CD4-positive, CD25-positive, alpha-beta regulatory T cell (primary cell): ENCODE measurements around the gene FTCD. TPM values are rescaled to one million over a fixed set of nuclear protein-coding genes. Genes with fewer than 3 reads are reported as not detected.

ENCODE experiments used
- ATAC-seq, 2 donors: fragments of 150-1000 bp; cut with Tn5 transposase; one replicate each; pipeline ENCODE4 v1.10.0; 2021; ENCODE audit warnings: low read depth in 2 of 2, moderate number of reproducible peaks in 2 of 2, moderate library complexity in 1 of 2
- DNase-seq, 3 donors: peaks; one replicate each; pipeline versions ENCODE4 v3.0.0 to v3.0.0-alpha.2; 2012 to 2022; ENCODE audit warnings: mixed read lengths in 1 of 3
- H3K27ac ChIP-seq: one replicate; pipeline ENCODE4 v1.7.0; 2013; ENCODE audit warnings: mild to moderate bottlenecking, low read length; ENCODE audit not compliant: insufficient read depth, poor library complexity, severe bottlenecking
- H3K27me3 ChIP-seq: one replicate; pipeline ENCODE4 v1.7.0; 2013; ENCODE audit warnings: low read length; ENCODE audit not compliant: control insufficient read depth, insufficient read depth
- H3K36me3 ChIP-seq: one replicate; pipeline ENCODE4 v1.7.0; 2013; ENCODE audit warnings: mild to moderate bottlenecking, low read length, moderate library complexity; ENCODE audit not compliant: control insufficient read depth, insufficient read depth
- H3K4me1 ChIP-seq: 2 replicates; pipeline ENCODE4 v1.7.0; 2013; ENCODE audit warnings: mild to moderate bottlenecking, low read length; ENCODE audit not compliant: insufficient read depth, control insufficient read depth, poor library complexity, severe bottlenecking
- H3K4me3 ChIP-seq: one replicate; pipeline ENCODE4 v1.7.0; 2013; ENCODE audit warnings: low read depth, mild to moderate bottlenecking, low read length, moderate library complexity
- H3K9me3 ChIP-seq, 2 experiments: 1 replicate in 1 of 2; 2 replicates in 1 of 2; pipeline ENCODE4 v1.7.0; 2013; ENCODE audit warnings: low read length in 2 of 2, mild to moderate bottlenecking in 1 of 2, moderate library complexity in 1 of 2; ENCODE audit not compliant: control insufficient read depth in 2 of 2
- H3K27ac Mint-ChIP-seq, 3 donors: one replicate each; pipeline ENCODE4 v1.8.0; 2020 to 2022; ENCODE audit warnings: mild to moderate bottlenecking in 3 of 3, mixed read lengths in 3 of 3, moderate library complexity in 2 of 3
- H3K27me3 Mint-ChIP-seq: one replicate; pipeline ENCODE4 v1.8.0; 2022; ENCODE audit warnings: mild to moderate bottlenecking, mixed read lengths
- H3K36me3 Mint-ChIP-seq: one replicate; pipeline ENCODE4 v1.8.0; 2020; ENCODE audit warnings: mixed read lengths
- H3K4me1 Mint-ChIP-seq, 4 donors: one replicate each; pipeline ENCODE4 v1.8.0; 2020 to 2022; ENCODE audit warnings: mixed read lengths in 4 of 4, mild to moderate bottlenecking in 1 of 4
- H3K4me3 Mint-ChIP-seq, 4 donors: one replicate each; pipeline ENCODE4 v1.8.0; 2020 to 2022; ENCODE audit warnings: mild to moderate bottlenecking in 4 of 4, mixed read lengths in 4 of 4, moderate library complexity in 3 of 4
- H3K9me3 Mint-ChIP-seq, 7 donors: one replicate each; pipeline ENCODE4 v1.8.0; 2020 to 2022; ENCODE audit warnings: mixed read lengths in 7 of 7, mild to moderate bottlenecking in 3 of 7, moderate library complexity in 2 of 7
- polyA plus RNA-seq, 4 donors: library from polyadenylated mRNA; unstranded; fragments of 300-500 nt; fragmentation: Illumina TruSeq; gene quantifications; one replicate each; pipeline ENCODE4 v1.2.3, GENCODE V29; 2021
- total RNA-seq: library from RNA; stranded (reverse); gene quantifications from one replicate; pipeline ENCODE4 v1.2.3, GENCODE V29; 2022

FTCD gene
- total and polyA plus RNA-seq, 5 donors from 2014 or later = 0.38 TPM; not detected in 4

DNA sequence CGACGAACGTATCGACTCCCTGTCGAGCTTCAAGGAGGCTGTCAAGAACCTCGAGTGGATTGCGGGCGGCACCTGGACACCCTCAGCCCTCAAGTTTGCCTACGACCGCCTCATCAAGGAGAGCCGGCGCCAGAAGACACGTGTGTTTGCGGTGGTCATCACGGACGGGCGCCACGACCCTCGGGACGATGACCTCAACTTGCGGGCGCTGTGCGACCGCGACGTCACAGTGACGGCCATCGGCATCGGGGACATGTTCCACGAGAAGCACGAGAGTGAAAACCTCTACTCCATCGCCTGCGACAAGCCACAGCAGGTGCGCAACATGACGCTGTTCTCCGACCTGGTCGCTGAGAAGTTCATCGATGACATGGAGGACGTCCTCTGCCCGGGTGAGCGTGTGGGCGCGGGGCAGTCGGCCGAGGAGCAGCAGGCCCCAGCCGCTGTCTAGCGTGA is 29.5 kb downstream of the FTCD start:
- H3K36me3 ChIP-seq = no peaks in the 10 kb centered on the region
- Mint-ChIP-seq H3K4me3 (no peak overlapping the region), H3K4me1 (no peaks in the 10 kb centered on the region), H3K27me3 (no peaks in the 10 kb centered on the region), H3K9me3 (peaks cover 0 to 2% (median 0%) of the 10 kb centered on the region in 7 donors), H3K27ac (no peak overlapping the region), H3K36me3 (no peaks in the 10 kb centered on the region)
- H3K27me3 ChIP-seq = no peaks in the 10 kb centered on the region
- ATAC-seq = no peak
- H3K4me1 ChIP-seq = no peaks in the 10 kb centered on the region
- no peaks in the 10 kb centered on the region for H3K9me3 ChIP-seq
- no peak overlapping the region for H3K4me3 ChIP-seq
- DNase-seq = no peak
- no peak overlapping the region for H3K27ac ChIP-seq

DNA sequence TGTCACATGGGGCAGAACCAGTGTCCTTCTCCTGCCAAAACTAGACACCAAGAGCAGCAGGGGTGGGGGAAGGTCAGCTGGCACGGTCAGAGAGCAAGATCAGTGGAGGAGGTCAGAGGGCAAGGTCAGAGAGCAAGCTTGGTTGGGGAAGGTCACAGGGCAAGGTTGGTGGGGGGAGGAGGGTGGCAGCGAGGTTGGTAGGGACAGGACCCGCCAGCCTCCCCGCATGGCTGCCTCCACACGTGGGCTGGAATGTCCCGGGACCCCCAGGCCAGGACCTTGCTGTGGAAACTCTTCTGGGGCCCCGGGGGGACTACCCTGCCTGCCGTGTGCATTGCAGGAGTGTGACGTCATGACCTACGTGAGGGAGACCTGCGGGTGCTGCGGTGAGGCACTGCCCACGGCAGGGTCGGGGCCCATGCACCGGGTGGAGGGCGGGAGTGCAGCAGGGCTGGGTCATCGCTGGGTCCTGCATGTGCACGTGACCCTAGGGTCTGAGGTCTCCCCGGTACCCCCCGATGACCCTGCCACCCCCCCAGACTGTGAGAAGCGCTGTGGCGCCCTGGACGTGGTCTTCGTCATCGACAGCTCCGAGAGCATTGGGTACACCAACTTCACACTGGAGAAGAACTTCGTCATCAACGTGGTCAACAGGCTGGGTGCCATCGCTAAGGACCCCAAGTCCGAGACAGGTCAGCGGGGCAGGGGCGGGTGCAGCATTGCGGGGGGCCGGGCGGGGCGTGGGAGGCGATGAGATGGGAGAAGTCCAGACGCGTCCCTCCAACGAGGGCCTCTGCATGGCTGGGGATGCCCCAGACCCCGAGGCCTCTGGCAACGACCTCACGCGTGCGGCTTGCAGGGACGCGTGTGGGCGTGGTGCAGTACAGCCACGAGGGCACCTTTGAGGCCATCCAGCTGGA is 30.2 kb downstream of the FTCD start:
- no peak overlapping the region for H3K4me3 Mint-ChIP-seq
- Histone ChIP-seq H3K9me3 (no peaks in the 10 kb centered on the region), H3K4me3 (no peak overlapping the region), H3K36me3 (no peaks in the 10 kb centered on the region), H3K27ac (no peak overlapping the region), H3K4me1 (no peaks in the 10 kb centered on the region), H3K27me3 (no peaks in the 10 kb centered on the region)
- no peak for DNase-seq
- ATAC-seq = no peak
- peaks cover 0 to 2% (median 0%) of the 10 kb centered on the region in 7 donors for H3K9me3 Mint-ChIP-seq
- no peaks in the 10 kb centered on the region for H3K27me3 Mint-ChIP-seq
- no peaks in the 10 kb centered on the region for H3K36me3 Mint-ChIP-seq
- no peak overlapping the region for H3K27ac Mint-ChIP-seq
- H3K4me1 Mint-ChIP-seq = no peaks in the 10 kb centered on the region

DNA sequence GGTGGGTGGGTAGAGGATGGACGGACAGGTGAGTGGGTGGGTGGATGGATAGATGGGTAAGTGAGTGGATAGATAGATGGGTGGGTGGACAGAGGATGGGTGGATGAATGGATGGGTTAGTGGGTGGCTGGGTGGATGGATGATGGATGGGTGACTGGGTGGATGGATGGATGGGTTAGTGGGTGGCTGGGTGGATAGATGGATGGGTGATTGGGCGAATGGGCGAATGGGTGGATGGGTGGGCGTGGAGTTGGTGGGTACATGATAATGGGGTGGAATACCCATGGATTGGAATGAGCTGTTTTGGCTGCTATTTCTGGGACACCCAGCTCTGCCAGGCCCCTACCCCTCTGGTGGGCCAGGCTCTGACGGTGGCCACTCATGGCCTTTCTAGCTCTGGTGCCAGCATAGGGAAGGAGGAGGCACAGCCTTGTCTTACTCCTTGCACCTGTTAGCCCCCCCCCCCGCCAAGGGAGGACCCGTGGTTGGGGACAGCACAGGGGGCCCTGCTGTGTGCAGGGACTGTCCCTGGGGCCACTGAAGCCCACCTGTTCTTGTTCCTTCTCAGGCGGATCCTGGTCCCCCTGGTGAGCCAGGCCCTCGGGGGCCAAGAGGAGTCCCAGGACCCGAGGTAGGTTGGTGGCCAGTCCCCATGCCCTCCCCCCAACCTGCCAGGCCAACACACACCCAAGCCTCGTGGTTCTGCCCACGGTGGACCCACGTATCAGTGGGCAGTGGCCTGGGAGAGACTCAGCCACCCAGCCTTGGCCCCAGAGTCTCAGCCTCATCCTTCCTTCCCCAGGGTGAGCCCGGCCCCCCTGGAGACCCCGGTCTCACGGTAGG is 31.1 kb downstream of the FTCD start:
- peaks cover 0 to 2% (median 0%) of the 10 kb centered on the region in 7 donors for H3K9me3 Mint-ChIP-seq
- H3K4me1 ChIP-seq = no peaks in the 10 kb centered on the region
- H3K36me3 Mint-ChIP-seq = no peaks in the 10 kb centered on the region
- H3K4me3 Mint-ChIP-seq = no peak overlapping the region
- DNase-seq (no peak), ATAC-seq (no peak)
- no peaks in the 10 kb centered on the region for H3K27me3 ChIP-seq
- no peak overlapping the region for H3K27ac Mint-ChIP-seq
- no peaks in the 10 kb centered on the region for H3K36me3 ChIP-seq
- H3K4me3 ChIP-seq = no peak overlapping the region
- H3K4me1 Mint-ChIP-seq = no peaks in the 10 kb centered on the region
- H3K27ac ChIP-seq = no peak overlapping the region
- no peaks in the 10 kb centered on the region for H3K27me3 Mint-ChIP-seq
- no peaks in the 10 kb centered on the region for H3K9me3 ChIP-seq

DNA sequence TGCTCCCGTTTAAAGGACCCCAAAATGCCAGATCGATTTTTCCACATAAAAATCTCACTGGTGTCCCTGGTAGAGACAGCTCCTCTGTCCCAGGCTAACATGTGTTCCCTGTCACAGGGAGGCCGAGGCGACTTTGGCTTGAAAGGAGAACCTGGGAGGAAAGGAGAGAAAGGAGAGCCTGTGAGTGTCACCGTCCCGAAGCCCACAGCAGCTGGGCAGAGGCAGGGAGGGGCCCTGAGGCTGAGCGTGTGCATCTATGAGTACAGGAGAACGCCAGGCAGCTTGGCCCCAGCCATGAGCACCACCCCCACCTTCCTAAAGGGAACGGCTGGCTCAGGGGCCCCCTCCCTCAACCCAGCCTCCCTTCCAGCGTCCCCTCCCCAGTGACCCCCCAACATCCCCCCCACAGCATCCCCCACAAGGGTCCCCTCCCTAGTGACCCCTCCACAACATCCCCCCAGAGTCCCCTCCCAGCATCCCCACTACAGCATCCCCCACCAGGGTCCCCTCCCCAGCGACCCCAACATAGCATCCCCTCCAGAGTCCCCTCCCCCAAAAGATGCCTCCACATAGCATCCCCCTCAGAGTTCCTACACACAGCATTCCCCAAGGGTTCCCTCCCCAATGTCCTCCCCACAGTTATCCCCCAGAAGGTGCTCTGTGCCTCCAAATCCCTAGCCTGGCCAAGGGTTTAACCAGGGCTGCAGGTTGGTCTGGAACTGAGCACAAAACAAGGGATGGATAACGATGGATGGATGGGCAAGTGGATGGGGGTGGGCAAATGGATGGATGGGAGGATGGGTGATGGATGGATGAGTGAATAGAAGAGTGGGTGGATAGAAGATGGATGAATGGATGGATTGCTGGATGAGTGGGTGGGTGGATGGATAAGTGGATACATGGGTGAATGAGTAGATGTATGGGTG is 32.4 kb downstream of the FTCD start:
- no peaks in the 10 kb centered on the region for H3K9me3 ChIP-seq
- H3K36me3 ChIP-seq = no peaks in the 10 kb centered on the region
- Mint-ChIP-seq H3K4me1 (no peaks in the 10 kb centered on the region), H3K9me3 (peaks cover 0 to 2% (median 0%) of the 10 kb centered on the region in 7 donors), H3K27me3 (no peaks in the 10 kb centered on the region), H3K4me3 (no peak overlapping the region), H3K27ac (no peak overlapping the region), H3K36me3 (no peaks in the 10 kb centered on the region)
- H3K27ac ChIP-seq = no peak overlapping the region
- DNase-seq = no peak
- no peak for ATAC-seq
- H3K27me3 ChIP-seq = no peaks in the 10 kb centered on the region
- no peaks in the 10 kb centered on the region for H3K4me1 ChIP-seq
- H3K4me3 ChIP-seq = no peak overlapping the region

DNA sequence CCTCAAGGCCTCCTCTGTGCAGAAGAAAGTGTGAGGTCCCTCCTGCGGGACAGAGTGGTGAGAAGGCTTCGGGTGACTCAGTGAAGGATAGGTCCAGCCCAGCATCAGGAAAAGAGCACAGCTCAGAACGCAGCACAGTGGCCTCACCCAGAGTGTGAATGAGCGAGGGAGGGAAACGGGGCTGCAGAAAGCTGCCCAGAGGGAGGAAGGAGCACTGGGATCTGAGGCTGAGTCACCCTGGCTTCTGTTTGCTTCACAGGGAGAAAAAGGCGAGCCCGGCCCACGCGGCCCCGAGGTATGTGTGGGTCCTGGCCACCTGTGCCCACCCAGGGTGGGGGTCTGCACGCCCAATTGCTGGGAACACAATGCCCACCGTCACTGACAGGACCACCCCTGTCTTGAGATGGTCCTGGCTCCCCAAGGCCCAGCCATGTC is 33.1 kb downstream of the FTCD start:
- H3K9me3 Mint-ChIP-seq = no peaks in the 10 kb centered on the region
- H3K4me1 ChIP-seq = no peaks in the 10 kb centered on the region
- no peak for DNase-seq

DNA sequence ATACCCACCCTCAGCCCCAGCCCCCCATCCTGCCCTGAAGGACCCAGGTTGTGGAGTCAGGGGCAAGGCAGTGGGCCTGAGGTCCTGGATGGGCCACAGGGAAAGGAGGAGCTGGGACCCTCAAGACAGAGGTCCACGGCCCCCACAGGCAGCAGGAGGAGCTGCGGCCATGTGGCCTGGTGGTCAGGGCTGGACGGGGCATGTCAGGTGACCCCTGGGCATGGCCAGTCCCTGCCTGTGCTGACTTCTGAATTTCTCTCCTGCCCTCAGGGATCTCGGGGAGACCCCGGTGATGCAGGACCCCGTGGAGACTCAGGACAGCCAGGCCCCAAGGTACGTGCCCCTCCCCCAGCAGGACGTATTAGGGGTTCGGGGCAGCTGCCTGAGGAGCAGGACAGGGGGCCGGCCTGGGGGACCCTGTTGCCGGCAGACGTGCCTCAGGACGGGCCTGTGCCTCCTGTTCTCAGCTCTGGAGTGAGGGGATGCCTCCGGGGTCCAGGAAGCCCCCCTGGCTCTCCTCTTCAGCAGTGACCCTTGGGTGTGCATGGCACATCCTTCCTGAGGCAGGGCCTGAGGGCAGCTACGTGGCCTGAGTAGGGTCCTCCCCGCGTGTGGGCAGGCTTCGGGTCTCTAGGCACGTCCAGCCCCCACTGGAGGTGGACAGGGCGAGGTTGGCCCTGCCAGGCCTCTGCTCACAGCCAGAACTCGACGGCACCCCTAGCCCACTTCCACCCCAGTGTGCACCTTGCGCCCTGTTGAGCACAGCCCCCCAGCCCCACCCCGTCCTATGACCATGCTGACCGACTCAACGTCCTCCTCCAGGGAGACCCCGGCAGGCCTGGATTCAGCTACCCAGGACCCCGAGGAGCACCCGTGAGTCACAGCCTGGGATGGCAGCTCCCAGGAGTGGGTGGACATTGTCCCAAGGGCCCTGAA is 33.8 kb downstream of the FTCD start:
- Mint-ChIP-seq H3K9me3 (no peaks in the 10 kb centered on the region), H3K4me3 (no peak overlapping the region)

More for the DNA sequence above, 33.1 kb downstream of the FTCD start:
- Histone ChIP-seq H3K36me3 (no peaks in the 10 kb centered on the region), H3K27me3 (no peaks in the 10 kb centered on the region), H3K4me3 (no peak overlapping the region), H3K27ac (no peak overlapping the region), H3K9me3 (no peaks in the 10 kb centered on the region)
- no peaks in the 10 kb centered on the region for H3K27me3 Mint-ChIP-seq
- H3K27ac Mint-ChIP-seq = no peak overlapping the region
- H3K4me1 Mint-ChIP-seq = no peaks in the 10 kb centered on the region
- H3K36me3 Mint-ChIP-seq = no peaks in the 10 kb centered on the region
- ATAC-seq = no peak
- H3K4me3 Mint-ChIP-seq = no peak overlapping the region

More for the DNA sequence above, 33.8 kb downstream of the FTCD start:
- no peak overlapping the region for H3K27ac ChIP-seq
- H3K4me1 ChIP-seq = no peaks in the 10 kb centered on the region
- no peaks in the 10 kb centered on the region for H3K9me3 ChIP-seq
- H3K36me3 ChIP-seq = no peaks in the 10 kb centered on the region
- Mint-ChIP-seq H3K36me3 (no peaks in the 10 kb centered on the region), H3K4me1 (no peaks in the 10 kb centered on the region), H3K27me3 (no peaks in the 10 kb centered on the region), H3K27ac (no peak overlapping the region)
- no peak overlapping the region for H3K4me3 ChIP-seq
- DNase-seq (no peak), ATAC-seq (no peak)
- no peaks in the 10 kb centered on the region for H3K27me3 ChIP-seq
